ENCODE measurements around the gene PNKD.
A peak's percentile ranks its signal among the peaks of the same experiment; 100 is the strongest.

PNKD gene

GRCh38 chr2:218255446-218255845 lies 14.9 kb upstream of the PNKD start:
- no peak overlapping the region for H3K27ac ChIP-seq

GRCh38 chr2:218256612-218257350 lies 13.5 kb upstream of the PNKD start:
- H3K27ac ChIP-seq: 0 out of 2 replicates have a peak overlapping the region, but pooled peaks have one; percentile 22
- TF ChIP-seq CTCF (IDR thresholded peaks at IDR 0.05): no peak
- no peak for TF ChIP-seq ZFX (IDR thresholded peaks at IDR 0.05; ENCODE audit: borderline replicate concordance)

More at GRCh38 chr2:218255446-218255845, 14.9 kb upstream of the PNKD start:
- TF ChIP-seq CTCF (IDR thresholded peaks at IDR 0.05) (no peak), ZFX (IDR thresholded peaks at IDR 0.05; ENCODE audit: borderline replicate concordance) (no peak)

- TF ChIP-seq ZFX (IDR thresholded peaks at IDR 0.05; ENCODE audit: borderline replicate concordance): no peak
- peak; percentile 85 for TF ChIP-seq CTCF (IDR thresholded peaks at IDR 0.05)
- H3K27ac ChIP-seq: 0 out of 2 replicates have a peak overlapping the region, but pooled peaks have one; percentile 22
Measured at GRCh38 chr2:218257390-218257981, 12.8 kb upstream of the PNKD start.

GRCh38 chr2:218259099-218259961 lies 11.0 kb upstream of the PNKD start:
- H3K27ac ChIP-seq: no peak overlapping the region
- no peak for TF ChIP-seq ZFX (IDR thresholded peaks at IDR 0.05; ENCODE audit: borderline replicate concordance)
- no peak for TF ChIP-seq CTCF (IDR thresholded peaks at IDR 0.05)

GRCh38 chr2:218260166-218260565 lies 10.2 kb upstream of the PNKD start:
- no peak for TF ChIP-seq CTCF (IDR thresholded peaks at IDR 0.05)
- no peak for TF ChIP-seq ZFX (IDR thresholded peaks at IDR 0.05; ENCODE audit: borderline replicate concordance)
- H3K27ac ChIP-seq: no peak overlapping the region

GRCh38 chr2:218260742-218261422 lies 9.4 kb upstream of the PNKD start, which contains the start of gene GPBAR1:
GPBAR1 (plus strand) TSS chr2:218261015; CDS start chr2:218262725, 1,710 bp downstream.
- no peak for TF ChIP-seq CTCF (IDR thresholded peaks at IDR 0.05)
- no peak for TF ChIP-seq ZFX (IDR thresholded peaks at IDR 0.05; ENCODE audit: borderline replicate concordance)
- no peak within 1 kb of the TSS for H3K27ac ChIP-seq

All from 22Rv1 (cell line).